HG03439 (cell line): ENCODE data around the gene CFAP126.
"Not testable (repeated sequence)": the region's sequence is repeated elsewhere in the genome, so short reads cannot be mapped to it uniquely, and the experiment has no call there.

Experiments used
- ATAC-seq: cut with Tn5 transposase; IDR thresholded peaks from one replicate; pipeline ENCODE4 v1.9.1; 2021; ENCODE audit warnings: mild to moderate bottlenecking, moderate library complexity; ENCODE audit not compliant: unreplicated experiment

Gene CFAP126

GRCh38 chr1:161382214-161383019 is 14.7 kb upstream of the CFAP126 start:
- ATAC-seq = no peak

- no peak for ATAC-seq
Measured at GRCh38 chr1:161381707-161382106, 14.0 kb upstream of the CFAP126 start.

- ATAC-seq = no peak
Measured at GRCh38 chr1:161379071-161379470, 11.4 kb upstream of the CFAP126 start.

- ATAC-seq = no peak
Measured at GRCh38 chr1:161378014-161378413, 10.3 kb upstream of the CFAP126 start.

- ATAC-seq = no peak
Measured at GRCh38 chr1:161374373-161374772, 6.7 kb upstream of the CFAP126 start.

- ATAC-seq = no peak
Measured at GRCh38 chr1:161373442-161373841, 5.8 kb upstream of the CFAP126 start.

- no peak for ATAC-seq
Measured at GRCh38 chr1:161365207-161365606, 2.5 kb downstream of the CFAP126 start.

- no peak for ATAC-seq
Measured at GRCh38 chr1:161364332-161364731, 3.3 kb downstream of the CFAP126 start.

DNA sequence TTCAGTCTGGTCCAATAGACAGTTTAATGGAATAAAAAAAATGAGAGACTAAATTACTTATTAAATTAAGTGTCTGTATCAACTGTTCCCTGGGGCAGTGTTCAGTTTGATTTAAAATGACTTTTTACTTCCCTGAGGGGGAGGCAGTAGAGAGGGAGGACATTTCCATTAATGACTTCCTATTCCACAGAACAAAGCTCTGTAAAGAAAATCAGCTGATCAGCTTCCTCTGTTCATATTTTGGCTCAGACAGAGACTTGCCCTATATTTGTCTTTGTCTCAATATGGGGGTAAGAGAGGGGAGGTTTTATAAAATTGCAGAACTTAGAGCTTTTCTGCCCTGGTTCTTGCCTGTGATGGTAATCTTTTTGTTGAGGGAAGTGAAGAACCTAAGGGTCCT is 8.4 kb downstream of the CFAP126 start:
- no peak for ATAC-seq

GRCh38 chr1:161357073-161357472 is 10.6 kb downstream of the CFAP126 start:
- ATAC-seq = no peak

- ATAC-seq = no peak
Measured at GRCh38 chr1:161351482-161351881, 16.2 kb downstream of the CFAP126 start.

DNA sequence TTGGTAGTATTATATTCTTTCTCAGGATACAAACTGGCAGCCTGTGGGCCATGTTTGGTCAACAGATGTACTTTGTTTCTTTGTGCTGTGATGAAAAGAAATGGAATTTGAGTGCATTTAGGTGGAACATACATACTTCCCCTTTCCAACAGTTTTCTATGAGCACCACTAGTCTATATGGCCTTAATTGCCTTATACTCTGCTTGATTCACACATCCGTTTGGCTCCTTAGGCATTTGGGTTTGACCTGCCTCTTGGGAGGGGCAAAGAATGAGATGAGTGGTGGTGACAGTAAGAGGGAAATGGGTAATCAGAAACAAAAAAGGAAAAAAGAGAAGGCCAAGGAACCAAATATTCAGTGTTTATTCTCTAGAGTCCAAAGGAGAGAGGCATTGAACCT is 17.0 kb downstream of the CFAP126 start:
- no peak for ATAC-seq

DNA sequence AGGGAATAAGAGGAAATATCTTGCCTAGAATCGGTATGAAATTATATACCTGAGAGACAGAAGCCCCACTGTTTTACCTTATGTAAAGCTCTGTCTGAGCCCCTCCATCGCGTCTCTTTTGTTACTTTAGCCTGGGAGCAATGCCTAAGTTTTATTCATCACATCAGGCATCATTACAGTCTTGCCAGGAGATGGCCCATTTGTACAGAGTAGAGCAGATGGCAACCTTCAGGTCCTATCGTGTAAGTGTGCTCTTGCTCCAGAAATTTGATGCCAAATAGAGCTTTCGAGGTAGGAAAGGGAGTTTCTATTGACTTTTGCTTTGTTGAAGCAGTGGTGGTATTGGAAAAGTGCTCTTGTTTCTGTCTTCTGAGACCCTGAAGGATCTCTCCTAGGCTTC is 24.9 kb downstream of the CFAP126 start:
- no peak for ATAC-seq

DNA sequence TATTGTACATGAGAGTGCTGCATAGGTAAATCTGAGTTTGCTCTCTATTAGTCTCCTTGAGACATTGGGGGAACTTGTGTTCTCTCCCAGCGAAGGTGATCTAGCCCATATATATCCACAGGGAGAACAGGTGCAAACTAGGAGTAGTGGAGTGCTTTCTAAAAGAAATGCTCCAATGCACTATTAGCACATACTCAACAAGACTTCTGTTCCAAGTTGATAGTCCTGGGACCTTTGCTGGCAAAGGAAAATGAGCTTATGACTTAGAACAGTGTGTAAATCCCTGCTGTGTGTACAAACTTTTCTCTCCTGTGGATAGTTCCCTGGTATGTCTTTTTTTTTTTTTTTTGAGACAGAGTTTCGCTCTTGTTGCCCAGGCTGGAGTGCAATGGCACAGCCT is 25.5 kb downstream of the CFAP126 start:
- ATAC-seq = no peak

GRCh38 chr1:161335796-161336195 is 31.9 kb downstream of the CFAP126 start:
- no peak for ATAC-seq

GRCh38 chr1:161333166-161333565 is 34.5 kb downstream of the CFAP126 start:
- no peak for ATAC-seq

- ATAC-seq = no peak
Measured at GRCh38 chr1:161330346-161330745, 37.3 kb downstream of the CFAP126 start.

- no peak for ATAC-seq
Measured at GRCh38 chr1:161324020-161324419, 43.7 kb downstream of the CFAP126 start.

DNA sequence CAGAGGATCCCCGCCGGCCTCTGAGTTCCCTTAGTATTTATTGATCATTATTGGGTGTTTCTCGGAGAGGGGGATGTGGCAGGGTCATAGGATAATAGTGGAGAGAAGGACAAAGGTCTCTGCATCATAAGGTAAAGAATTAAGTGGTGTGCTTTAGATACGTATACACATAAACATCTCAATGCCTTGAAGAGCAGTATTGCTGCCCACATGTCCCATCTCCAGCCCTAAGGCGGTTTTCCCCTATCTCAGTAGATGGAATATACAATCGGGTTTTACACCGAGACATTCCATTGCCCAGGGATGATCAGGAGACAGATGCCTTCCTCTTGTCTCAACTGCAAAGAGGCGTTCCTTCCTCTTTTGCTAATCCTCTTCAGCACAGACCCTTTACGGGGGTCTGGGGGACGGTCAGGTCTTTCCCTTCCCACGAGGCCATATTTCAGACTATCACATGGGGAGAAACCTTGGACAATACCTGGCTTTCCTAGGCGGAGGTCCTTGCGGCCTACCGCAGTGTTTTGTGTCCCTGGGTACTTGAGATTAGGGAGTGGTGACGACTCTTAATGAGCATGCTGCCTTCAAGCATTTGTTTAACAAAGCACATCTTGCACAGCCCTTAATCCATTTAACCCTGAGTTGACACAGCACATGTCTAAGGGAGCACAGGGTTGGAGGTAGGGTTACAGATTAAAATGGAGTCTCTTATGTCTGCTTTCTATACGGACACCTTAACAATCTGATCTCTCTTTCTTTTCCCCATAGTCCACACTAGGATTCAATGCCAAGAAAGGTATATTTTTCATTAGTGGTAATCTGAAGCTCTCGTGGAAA is 51.6 kb downstream of the CFAP126 start:
- not testable (repeated sequence) for ATAC-seq
